HG03575 (cell line): ENCODE data around the gene ATP1B2.

ENCODE experiments used
- ATAC-seq: cut with Tn5 transposase; IDR thresholded peaks from one replicate; pipeline ENCODE4 v1.9.1; 2021; ENCODE audit not compliant: unreplicated experiment, insufficient number of reproducible peaks, low FRiP score; ENCODE audit errors: extremely low read depth

ATP1B2 gene

DNA sequence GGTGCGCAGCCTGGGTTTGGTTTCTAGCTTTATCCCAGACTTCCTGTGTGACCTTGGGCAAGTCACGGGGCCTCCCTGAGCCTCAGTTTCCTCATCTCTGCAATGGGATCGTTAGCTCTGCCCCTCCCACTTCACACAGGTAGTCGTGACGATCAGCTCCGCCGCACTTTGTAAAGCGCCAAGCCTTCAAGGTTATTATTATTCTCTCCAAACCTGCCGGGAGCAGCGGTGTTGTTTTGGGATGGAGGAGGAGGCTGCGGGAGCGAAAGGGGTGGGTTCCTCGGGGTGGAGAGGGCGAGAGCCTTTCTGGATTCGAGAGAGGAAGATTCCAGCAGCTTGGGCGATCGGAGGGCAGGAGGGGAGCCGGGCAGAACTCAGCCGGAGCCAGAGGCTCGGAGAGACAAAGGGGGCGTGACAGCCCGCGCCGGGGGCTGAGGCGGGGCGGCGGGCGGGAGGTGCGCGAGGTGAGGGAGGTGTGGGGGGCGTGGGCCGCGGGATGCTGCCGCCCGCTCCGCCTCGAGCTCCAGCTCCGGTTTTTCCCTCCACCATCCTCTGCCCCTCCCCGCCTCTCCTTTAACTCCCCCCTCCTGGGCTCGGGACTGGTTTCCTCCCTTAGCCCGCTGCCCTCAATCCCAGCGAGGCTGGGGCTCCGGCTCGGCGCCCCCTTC lies 54.0 kb downstream of the ATP1B2 start, which contains the start of gene EFNB3:
EFNB3 (plus strand) TSS at position 602 of the 668 bp plus-strand sequence. CDS start 397 bp downstream, outside the sequence.
- ATAC-seq = no peak

- ATAC-seq = no peak
Observed at GRCh38 chr17:7705269-7706255, 54.8 kb downstream of the ATP1B2 start.

GRCh38 chr17:7706631-7707354 lies 56.1 kb downstream of the ATP1B2 start:
- no peak for ATAC-seq
